Activated T-cell treated with anti-CD3 and anti-CD28 coated beads, Interleukin-2, amount 50 U/mL, for 24 hours (primary cell): Measurements from ENCODE around the gene TNFRSF6B.
A peak's percentile ranks its signal among the peaks of the same experiment; 100 is the strongest.
"Not testable (repeated sequence)": the region's sequence is repeated elsewhere in the genome, so short reads cannot be mapped to it uniquely, and the experiment has no call there.

Experiments used
- DNase-seq: peaks from one replicate; pipeline ENCODE4 v3.0.0-alpha.2; 2020
- H3K27ac Mint-ChIP-seq: 2 replicates; pipeline ENCODE4 v1.8.0; 2020; ENCODE audit warnings: mild to moderate bottlenecking, mixed read lengths
- H3K27me3 Mint-ChIP-seq: 2 replicates; pipeline ENCODE4 v1.8.0; 2020; ENCODE audit warnings: mixed read lengths
- H3K36me3 Mint-ChIP-seq: 2 replicates; pipeline ENCODE4 v1.8.0; 2020; ENCODE audit warnings: low read depth, mixed read lengths
- H3K4me1 Mint-ChIP-seq: 2 replicates; pipeline ENCODE4 v1.8.0; 2020; ENCODE audit warnings: low read depth, mixed read lengths
- H3K4me3 Mint-ChIP-seq: 2 replicates; pipeline ENCODE4 v1.8.0; 2020; ENCODE audit warnings: mild to moderate bottlenecking, moderate library complexity, mixed read lengths
- H3K9me3 Mint-ChIP-seq: 2 replicates; pipeline ENCODE4 v1.8.0; 2020; ENCODE audit warnings: mixed read lengths

Gene TNFRSF6B

GRCh38 chr20:63714858-63715257 is 18.4 kb downstream of the TNFRSF6B start:
- H3K27me3 Mint-ChIP-seq, result no peaks in the 10 kb centered on the region
- no peak overlapping the region for H3K27ac Mint-ChIP-seq
- H3K9me3 Mint-ChIP-seq, result peaks cover 13% of the 10 kb centered on the region
- no peak overlapping the region for H3K4me3 Mint-ChIP-seq
- H3K4me1 Mint-ChIP-seq, result peaks cover 51% of the 10 kb centered on the region
- no peak for DNase-seq
- peaks cover 95% of the 10 kb centered on the region for H3K36me3 Mint-ChIP-seq

GRCh38 chr20:63718996-63719395 is 22.5 kb downstream of the TNFRSF6B start:
- Mint-ChIP-seq H3K27me3 (no peaks in the 10 kb centered on the region), H3K36me3 (peaks cover 88% of the 10 kb centered on the region), H3K4me3 (no peak overlapping the region), H3K9me3 (peaks cover 13% of the 10 kb centered on the region), H3K27ac (peak overlapping the region; percentile 11), H3K4me1 (peaks cover 47% of the 10 kb centered on the region)
- no peak for DNase-seq

- not testable (repeated sequence) for H3K27ac Mint-ChIP-seq, H3K4me3 Mint-ChIP-seq, H3K27me3 Mint-ChIP-seq, DNase-seq
- peaks cover 12% of the 10 kb centered on the region for H3K9me3 Mint-ChIP-seq
- H3K4me1 Mint-ChIP-seq, result peaks cover 41% of the 10 kb centered on the region
- H3K36me3 Mint-ChIP-seq, result peaks cover 82% of the 10 kb centered on the region
Measured at GRCh38 chr20:63722967-63723622, 26.6 kb downstream of the TNFRSF6B start.

GRCh38 chr20:63730189-63730733 is 33.8 kb downstream of the TNFRSF6B start:
- DNase-seq, H3K9me3 Mint-ChIP-seq, H3K27me3 Mint-ChIP-seq, H3K27ac Mint-ChIP-seq, H3K4me3 Mint-ChIP-seq: not testable (repeated sequence)
- peaks cover 26% of the 10 kb centered on the region for H3K4me1 Mint-ChIP-seq
- H3K36me3 Mint-ChIP-seq, result peaks cover 59% of the 10 kb centered on the region

- peaks cover 2% of the 10 kb centered on the region for H3K9me3 Mint-ChIP-seq
- no peak for DNase-seq
- H3K4me3 Mint-ChIP-seq, result no peak overlapping the region
- peaks cover 38% of the 10 kb centered on the region for H3K4me1 Mint-ChIP-seq
- peaks cover 61% of the 10 kb centered on the region for H3K36me3 Mint-ChIP-seq
- H3K27me3 Mint-ChIP-seq, result no peaks in the 10 kb centered on the region
- H3K27ac Mint-ChIP-seq, result no peak overlapping the region
Measured at GRCh38 chr20:63731410-63731809, 35.0 kb downstream of the TNFRSF6B start.

- DNase-seq, result no peak
- H3K9me3 Mint-ChIP-seq, result no peaks in the 10 kb centered on the region
- peaks cover 57% of the 10 kb centered on the region for H3K36me3 Mint-ChIP-seq
- no peak overlapping the region for H3K27ac Mint-ChIP-seq
- H3K27me3 Mint-ChIP-seq, result no peaks in the 10 kb centered on the region
- peaks cover 38% of the 10 kb centered on the region for H3K4me1 Mint-ChIP-seq
- no peak overlapping the region for H3K4me3 Mint-ChIP-seq
Measured at GRCh38 chr20:63732118-63733095, 36.0 kb downstream of the TNFRSF6B start.

- Mint-ChIP-seq H3K4me3 (no peak overlapping the region), H3K27me3 (no peaks in the 10 kb centered on the region), H3K36me3 (peaks cover 52% of the 10 kb centered on the region), H3K9me3 (no peaks in the 10 kb centered on the region), H3K4me1 (peaks cover 31% of the 10 kb centered on the region), H3K27ac (no peak overlapping the region)
- DNase-seq, result no peak
Measured at GRCh38 chr20:63733117-63733516, 36.7 kb downstream of the TNFRSF6B start.

- H3K27ac Mint-ChIP-seq, result no peak overlapping the region
- no peak for DNase-seq
Measured at GRCh38 chr20:63733579-63734081, 37.2 kb downstream of the TNFRSF6B start.

GRCh38 chr20:63734111-63734945 is 37.9 kb downstream of the TNFRSF6B start:
- Mint-ChIP-seq H3K4me3 (no peak overlapping the region), H3K27me3 (no peaks in the 10 kb centered on the region), H3K27ac (peak overlapping the region; percentile 33), H3K9me3 (no peaks in the 10 kb centered on the region), H3K4me1 (peaks cover 29% of the 10 kb centered on the region), H3K36me3 (peaks cover 44% of the 10 kb centered on the region)
- no peak for DNase-seq

More at GRCh38 chr20:63733579-63734081, 37.2 kb downstream of the TNFRSF6B start:
- H3K36me3 Mint-ChIP-seq, result peaks cover 47% of the 10 kb centered on the region
- H3K4me3 Mint-ChIP-seq, result no peak overlapping the region
- H3K27me3 Mint-ChIP-seq, result no peaks in the 10 kb centered on the region
- H3K4me1 Mint-ChIP-seq, result peaks cover 31% of the 10 kb centered on the region
- H3K9me3 Mint-ChIP-seq, result no peaks in the 10 kb centered on the region

GRCh38 chr20:63734946-63735858 is 38.8 kb downstream of the TNFRSF6B start:
- H3K27ac Mint-ChIP-seq, result peak overlapping the region; percentile 55
- H3K4me3 Mint-ChIP-seq, result no peak overlapping the region
- no peaks in the 10 kb centered on the region for H3K9me3 Mint-ChIP-seq
- H3K36me3 Mint-ChIP-seq, result peaks cover 35% of the 10 kb centered on the region
- peaks cover 29% of the 10 kb centered on the region for H3K4me1 Mint-ChIP-seq
- H3K27me3 Mint-ChIP-seq, result no peaks in the 10 kb centered on the region
- no peak for DNase-seq

GRCh38 chr20:63735859-63736718 is 39.6 kb downstream of the TNFRSF6B start, which contains the start of gene LIME1:
Gene LIME1, plus strand, starts transcription at chr20:63736664. Its CDS starts 886 bp downstream, at chr20:63737550.
- Mint-ChIP-seq H3K4me3 (peak within 1 kb of the TSS; percentile 64), H3K9me3 (no peaks in the 10 kb centered on the region), H3K36me3 (peaks cover 33% of the 10 kb centered on the region), H3K27ac (peak within 1 kb of the TSS; percentile 88), H3K4me1 (peaks cover 29% of the 10 kb centered on the region), H3K27me3 (no peaks in the 10 kb centered on the region)
- DNase-seq, result peak; percentile 74

- peak overlapping the region; percentile 64 for H3K4me3 Mint-ChIP-seq
- peak overlapping the region; percentile 88 for H3K27ac Mint-ChIP-seq
- H3K36me3 Mint-ChIP-seq, result peaks cover 33% of the 10 kb centered on the region
- DNase-seq, result peak; percentile 75
- peaks cover 29% of the 10 kb centered on the region for H3K4me1 Mint-ChIP-seq
- H3K9me3 Mint-ChIP-seq, result no peaks in the 10 kb centered on the region
- H3K27me3 Mint-ChIP-seq, result no peaks in the 10 kb centered on the region
Measured at GRCh38 chr20:63736893-63737694, 40.6 kb downstream of the TNFRSF6B start.
